ENCODE measurements around the gene BLOC1S4.
"Not testable (repeated sequence)": the region's sequence is repeated elsewhere in the genome, so short reads cannot be mapped to it uniquely, and the experiment has no call there.

Gene BLOC1S4

GRCh38 chr4:6719611-6720179 is 3.7 kb downstream of the BLOC1S4 start:
- DNase-seq, result no peak

DNA sequence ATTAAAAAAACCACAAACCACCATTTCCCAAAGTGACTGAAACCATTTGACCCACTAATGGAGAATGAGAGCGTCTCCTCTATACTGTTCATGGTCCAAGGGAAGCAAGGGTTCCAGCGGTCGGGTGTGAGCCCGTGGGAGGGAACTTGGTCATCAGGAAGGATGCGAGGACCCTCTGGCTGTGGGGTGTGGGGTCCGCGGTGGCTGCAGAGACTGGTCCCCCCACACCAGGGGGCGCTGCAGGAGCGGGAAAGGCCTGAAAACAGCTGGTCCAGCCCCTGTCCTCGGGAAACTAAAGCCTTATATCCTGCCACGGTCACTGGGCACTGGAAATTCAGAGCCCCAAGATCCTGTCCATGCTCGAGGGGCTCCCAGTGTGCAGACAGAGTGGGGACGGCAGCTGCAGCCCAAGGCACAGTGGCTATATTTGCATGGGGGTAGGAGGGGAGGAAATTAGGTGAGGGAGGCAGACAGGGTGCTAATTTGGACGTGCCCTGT is 4.3 kb downstream of the BLOC1S4 start:
- DNase-seq, result no peak

GRCh38 chr4:6721121-6721520 is 5.1 kb downstream of the BLOC1S4 start:
- no peak for DNase-seq

GRCh38 chr4:6722891-6723290 is 6.9 kb downstream of the BLOC1S4 start:
- no peak for DNase-seq

GRCh38 chr4:6723851-6724250 is 7.9 kb downstream of the BLOC1S4 start:
- no peak for DNase-seq

DNA sequence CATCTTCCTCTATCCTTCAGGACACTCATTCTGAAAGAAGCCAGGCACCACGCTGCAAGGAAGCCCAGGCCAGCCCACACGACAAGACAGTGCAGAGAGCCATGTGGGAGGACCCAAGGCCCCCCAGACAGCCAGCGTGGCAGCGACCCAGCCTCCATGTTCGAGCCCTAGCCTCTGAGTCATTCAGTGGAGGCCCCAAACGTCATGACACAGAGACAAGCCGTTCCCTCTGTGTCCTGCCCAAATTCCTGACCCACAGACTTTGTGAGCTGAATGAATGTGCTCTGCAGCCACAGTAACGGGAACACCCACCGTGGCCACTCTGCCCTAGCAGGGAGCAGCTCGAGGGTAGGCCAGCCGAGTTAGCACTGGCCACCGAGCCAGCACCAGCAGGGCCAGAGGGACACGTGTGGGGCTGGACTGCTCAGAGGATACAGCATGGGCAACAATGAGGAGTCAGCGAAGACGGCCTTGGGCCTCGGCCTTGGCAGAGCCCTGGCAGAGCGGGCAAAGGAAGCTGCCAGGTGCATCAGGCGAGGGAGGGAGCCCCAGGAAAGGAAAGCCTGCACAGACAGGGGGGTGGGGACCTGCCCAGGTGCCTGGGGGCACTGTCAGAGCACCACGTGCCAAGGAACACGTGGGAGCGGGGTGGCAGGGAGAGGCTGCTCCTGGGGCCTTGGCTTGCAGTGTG is 8.6 kb downstream of the BLOC1S4 start:
- DNase-seq, result no peak

DNA sequence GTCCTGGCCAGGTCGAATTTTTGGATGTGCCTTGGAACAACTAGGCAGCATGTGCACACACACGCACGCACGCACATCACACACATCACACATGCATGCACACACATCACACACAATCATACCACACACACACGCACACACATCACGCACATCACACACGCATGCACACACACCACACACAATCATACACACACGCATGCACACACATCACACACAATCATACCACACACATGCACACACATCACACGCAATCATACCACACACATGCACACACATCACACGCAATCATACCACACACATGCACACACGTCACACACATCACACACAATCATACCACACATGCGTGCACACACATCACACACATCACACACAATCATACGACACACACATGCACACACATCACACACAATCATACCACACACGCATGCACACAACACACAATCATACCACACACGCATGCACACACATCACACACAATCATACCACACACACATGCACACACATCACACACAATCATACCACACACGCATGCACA is 9.5 kb downstream of the BLOC1S4 start:
- not testable (repeated sequence) for DNase-seq

DNA sequence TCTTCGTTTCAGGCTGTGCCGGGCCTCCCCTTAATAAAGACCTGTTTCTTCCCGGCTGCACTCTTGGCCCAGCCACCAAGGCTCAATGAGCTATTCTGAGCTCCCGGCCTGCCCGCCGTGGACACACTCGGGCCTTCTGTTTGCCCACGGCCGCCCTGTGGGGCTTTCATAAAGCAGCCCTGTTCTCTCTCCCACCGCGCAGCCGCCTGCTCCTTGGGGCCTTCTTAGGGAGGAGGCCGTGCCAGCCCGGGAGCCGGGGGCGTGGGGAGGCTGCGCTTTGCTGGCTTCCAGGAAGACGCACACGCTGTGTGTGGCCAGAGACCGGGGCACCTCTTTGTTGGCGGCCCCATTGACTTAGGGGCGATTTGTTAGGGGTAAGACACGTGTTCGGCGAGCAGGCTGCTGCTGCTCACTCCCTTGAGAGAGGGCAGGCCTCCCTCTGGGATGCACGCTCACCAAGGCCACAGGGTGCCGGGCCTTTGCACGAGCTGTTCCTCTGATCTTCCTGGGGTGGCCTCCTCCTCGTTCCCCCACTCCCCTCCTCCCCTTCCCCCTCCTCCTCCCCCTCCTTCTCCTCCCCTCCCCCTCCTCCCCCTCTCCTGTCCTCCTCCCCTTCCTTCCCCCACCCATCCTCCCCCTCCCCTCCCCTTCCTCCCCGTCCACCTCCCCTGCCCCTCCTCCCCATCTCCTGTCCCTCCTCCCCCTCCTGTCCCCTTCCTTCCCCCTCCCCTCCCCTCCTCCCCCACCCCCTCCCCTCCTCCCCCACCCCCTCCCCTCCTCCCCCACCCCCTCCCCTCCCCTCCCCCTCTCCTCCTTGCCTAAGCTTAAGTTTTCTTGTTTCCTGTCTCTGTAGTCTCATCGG is 11.3 kb downstream of the BLOC1S4 start:
- no peak for DNase-seq

DNA sequence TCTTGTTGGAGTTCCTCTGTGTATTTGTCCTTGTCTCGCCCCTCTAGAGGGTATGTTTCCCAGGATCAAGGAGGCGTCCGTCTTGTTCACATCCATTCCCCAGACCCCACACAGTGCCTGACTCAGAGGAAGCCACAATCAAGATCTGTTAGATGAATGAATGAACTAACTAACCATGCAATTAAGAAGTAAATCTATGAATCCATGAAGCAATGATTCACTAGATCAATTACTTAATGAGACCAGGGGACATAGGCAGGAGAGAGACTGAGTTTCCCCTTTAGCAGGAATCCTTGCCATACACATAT is 11.9 kb downstream of the BLOC1S4 start:
- DNase-seq, result no peak

- DNase-seq, result no peak
Measured at GRCh38 chr4:6728320-6729029, 12.5 kb downstream of the BLOC1S4 start.

DNA sequence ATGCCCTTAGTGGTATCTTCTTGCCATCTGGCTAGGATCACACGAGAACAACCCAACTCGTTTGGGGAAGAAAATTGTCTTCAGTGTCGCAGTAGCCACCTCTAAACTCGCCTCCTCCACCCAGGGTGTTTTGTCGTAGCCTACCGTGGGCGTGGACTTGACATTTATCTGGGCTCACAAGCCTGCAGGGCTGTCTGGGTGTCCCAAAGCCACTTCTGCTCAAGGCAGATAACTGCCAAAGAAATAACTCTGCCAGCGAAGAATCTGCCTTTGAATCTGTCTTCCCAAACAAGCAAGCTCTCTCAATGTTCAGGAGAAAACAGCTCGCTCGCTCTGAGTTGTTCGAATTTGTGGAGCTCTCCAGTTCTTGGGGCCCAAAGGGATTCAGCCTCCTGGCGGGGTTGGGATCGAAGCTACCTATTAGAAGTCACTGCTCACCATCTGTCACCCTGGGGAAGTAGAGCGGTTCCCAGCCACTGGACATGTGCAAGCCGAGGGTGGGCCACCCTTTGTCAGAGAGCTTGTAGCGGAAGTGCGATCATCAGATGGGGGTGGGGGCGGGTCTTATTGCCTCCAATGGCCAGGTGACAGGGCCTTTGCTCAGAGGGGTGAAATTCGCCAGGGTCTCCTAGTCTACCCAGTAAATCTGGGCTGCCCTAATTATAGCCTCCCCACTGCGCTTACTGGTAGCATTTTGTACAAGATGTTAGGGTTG is 14.8 kb downstream of the BLOC1S4 start:
- no peak for DNase-seq

GRCh38 chr4:6731318-6731675 is 15.3 kb downstream of the BLOC1S4 start:
- DNase-seq, result no peak

DNA sequence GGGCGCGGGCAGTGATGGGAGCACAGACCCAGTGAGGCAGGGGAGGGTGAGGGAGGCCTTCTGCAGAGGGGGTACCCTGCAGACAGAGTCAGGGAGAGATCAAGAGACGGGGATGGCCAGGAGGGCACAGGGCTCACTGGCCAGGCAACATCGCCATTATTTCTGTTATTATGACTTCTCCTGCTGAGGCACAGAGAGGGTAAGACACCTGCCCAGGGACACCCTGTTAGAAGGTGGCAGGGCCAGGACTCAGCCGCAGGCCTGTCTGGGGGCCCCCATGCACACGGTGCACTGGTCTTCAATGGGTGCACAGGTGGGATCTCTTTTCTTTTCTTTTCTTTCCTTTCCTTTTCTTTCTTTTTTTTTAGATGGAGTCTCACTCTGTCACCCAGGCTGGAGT is 15.8 kb downstream of the BLOC1S4 start:
- no peak for DNase-seq

DNA sequence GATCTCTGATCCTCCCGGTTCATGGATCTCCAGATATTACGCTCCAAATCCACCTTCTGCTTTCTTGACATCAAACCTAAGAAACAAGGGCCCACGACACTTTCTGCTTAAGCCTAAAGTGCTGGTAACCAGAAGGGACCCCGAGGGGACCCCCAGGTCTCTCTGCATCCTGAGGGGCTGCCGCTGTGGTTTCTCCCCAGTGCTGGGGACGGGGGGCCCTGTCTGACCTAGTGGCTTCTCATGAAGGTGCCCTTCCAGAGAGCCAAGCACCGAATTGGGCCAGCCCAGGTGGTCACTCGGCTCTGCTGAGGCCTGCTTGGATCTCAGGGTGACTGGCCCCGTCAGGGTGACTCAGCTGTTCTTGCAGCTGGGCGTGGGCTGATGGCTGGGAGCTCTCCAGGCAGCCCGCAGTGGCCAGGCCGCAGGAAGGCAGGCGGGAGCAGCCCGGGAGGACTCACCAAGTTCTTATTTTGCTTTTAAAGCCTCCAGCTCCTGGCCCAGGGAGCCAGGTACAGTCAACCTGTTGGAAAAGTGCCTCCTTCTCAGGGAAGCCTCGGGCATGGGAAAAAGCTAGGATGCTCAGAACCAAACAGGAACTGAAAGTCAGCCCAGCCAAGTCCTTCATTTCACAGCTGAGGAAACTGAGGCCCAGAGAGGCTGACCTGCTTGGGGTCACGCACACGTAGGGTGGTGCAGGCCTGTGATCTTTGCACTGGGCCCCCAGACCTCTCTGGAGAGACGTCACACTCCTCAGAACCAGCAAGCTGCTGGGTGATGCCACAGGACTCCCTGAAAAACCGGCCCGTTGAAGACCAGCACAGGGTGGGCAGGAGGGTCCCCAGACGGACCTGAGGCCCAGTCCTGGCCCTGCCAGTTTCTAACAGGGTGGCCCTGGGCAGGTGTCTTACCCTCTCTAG is 16.7 kb downstream of the BLOC1S4 start:
- DNase-seq, result no peak

DNA sequence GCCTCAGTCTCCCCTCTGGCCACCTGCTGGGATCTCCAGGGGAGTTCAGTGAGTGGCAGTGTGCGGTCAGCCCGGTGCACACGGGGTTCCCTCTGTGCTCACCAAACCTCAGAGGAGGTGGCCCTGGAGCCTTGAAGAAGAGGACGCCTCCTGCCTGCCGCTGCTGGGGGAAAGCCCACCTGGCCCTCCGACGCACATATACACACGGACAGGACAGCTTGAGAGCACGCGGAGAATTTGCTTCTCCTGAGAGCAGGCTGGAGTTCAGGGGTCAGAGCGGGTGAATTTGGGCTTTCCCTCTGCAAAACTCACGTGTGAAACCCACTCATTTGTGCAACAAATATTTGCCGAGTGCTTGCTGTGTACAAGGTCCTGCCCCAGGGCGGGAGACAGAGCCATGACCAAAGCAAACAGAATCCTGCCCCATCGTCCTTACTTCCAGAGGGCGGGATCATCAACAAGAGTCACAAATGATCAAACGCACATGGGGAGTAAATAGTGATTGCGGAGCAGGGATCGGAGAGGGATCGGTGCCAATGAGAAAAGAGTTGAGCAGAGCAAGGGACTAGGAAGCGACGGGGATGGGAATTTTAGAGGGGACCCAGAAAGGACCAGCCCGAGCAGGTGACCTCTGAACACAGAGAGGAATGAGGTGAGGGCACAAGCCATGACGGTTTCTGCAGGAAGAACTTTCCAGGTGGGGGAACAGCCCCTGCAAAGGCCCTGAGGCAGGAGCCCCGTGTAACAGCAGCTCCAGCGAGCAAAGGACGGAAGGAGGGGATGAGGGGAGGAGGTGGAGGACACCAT is 17.6 kb downstream of the BLOC1S4 start:
- DNase-seq, result no peak

DNA sequence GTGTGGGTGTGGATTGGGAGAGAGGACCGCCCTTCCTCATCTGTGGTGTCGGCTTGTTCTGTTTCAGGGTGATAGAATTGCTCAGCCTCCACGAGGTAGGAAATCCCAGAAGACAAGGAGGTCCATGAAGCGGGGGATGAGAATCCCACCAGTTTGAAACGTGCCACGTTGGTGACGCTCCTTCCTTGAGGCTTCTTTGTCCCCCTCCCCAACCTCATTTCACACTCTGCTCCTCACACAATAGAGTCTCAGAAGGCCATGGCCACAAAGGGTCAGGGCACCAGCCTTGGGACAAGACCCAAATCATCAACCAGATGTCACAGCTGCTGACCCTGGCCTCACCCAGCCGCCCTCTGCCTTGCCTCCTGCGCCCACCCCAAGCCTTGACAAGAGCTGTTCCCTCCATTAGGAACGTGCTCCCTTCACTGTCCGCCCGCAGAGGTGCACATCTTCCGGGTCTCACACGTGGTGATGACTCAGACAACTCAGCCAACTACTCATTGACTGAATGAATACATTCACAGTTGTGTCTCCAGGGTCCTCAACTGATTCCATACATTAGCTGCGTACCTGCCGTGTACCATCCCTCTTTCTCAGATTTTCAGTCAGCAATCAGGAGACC is 18.3 kb downstream of the BLOC1S4 start:
- no peak for DNase-seq

DNA sequence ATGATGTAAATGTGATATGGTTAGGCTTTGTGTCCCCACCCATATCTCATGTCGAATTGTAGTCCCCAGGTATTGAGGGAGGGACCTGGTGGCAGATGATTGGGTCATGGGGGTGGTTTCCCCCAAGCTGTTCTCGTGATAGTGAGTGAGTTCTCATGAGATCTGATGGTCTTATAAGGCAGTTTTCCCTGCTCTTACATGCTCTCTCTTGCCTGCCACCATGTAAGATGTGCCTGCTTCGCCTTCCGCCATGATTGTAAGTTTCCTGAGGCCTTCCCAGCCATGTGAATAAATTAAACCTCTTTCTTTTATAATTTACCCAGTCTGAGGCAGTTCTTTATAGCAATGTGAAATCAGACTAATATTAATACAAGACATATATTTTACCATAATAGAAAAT is 23.9 kb downstream of the BLOC1S4 start:
- no peak for DNase-seq

GRCh38 chr4:6740347-6740746 is 24.4 kb downstream of the BLOC1S4 start:
- no peak for DNase-seq

DNA sequence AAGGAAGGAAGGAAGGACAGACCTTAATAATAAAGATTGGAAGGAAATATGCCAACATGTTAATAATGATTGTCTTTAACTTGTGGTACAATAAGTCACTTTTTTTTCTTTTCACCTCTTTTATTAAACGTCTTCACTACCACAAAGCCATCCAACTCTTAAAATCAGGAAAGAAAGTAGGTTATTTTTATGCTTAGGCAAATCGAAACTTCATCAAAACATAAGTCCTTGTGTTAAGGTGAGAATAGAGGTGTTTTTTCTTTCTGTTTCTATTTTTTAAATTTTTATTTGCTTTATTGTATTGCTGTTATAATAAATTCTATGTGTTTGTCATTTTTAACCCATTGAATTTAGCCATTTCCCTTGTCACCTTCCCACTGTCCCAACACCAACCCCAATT is 26.5 kb downstream of the BLOC1S4 start:
- DNase-seq, result no peak

DNA sequence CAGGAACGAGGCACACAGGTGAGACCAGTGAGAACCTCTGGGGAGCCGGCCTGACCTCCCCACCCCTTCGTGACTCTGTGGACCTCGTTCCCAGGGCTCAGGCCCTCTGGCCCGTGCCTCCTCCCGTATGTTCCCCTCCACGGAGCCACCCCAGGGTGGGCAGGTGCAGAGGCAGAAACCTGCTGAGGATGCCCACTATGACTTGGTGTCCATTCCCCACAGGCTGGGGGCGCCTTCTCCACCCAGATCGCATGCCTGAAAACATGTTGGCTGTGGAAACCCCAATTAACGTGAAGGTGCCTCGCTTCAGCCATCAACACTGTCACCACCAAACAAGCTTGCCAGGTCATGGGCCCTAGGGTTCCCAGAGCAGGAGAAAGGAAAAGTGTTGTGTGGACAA is 27.0 kb downstream of the BLOC1S4 start:
- no peak for DNase-seq

All from DMS 273 treated with DMSO at 0.1 percent for 48 hours (cell line).